HG02943 (cell line): Measurements from ENCODE around the gene HAUS5.
"Not testable (repeated sequence)": the region's sequence is repeated elsewhere in the genome, so short reads cannot be mapped to it uniquely, and the experiment has no call there.

Source experiments
- ATAC-seq: cut with Tn5 transposase; IDR thresholded peaks from one replicate; pipeline ENCODE4 v1.9.1; 2021; ENCODE audit warnings: mild to moderate bottlenecking, low read depth, moderate library complexity; ENCODE audit not compliant: unreplicated experiment

The HAUS5 gene, protein sequence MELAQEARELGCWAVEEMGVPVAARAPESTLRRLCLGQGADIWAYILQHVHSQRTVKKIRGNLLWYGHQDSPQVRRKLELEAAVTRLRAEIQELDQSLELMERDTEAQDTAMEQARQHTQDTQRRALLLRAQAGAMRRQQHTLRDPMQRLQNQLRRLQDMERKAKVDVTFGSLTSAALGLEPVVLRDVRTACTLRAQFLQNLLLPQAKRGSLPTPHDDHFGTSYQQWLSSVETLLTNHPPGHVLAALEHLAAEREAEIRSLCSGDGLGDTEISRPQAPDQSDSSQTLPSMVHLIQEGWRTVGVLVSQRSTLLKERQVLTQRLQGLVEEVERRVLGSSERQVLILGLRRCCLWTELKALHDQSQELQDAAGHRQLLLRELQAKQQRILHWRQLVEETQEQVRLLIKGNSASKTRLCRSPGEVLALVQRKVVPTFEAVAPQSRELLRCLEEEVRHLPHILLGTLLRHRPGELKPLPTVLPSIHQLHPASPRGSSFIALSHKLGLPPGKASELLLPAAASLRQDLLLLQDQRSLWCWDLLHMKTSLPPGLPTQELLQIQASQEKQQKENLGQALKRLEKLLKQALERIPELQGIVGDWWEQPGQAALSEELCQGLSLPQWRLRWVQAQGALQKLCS

DNA sequence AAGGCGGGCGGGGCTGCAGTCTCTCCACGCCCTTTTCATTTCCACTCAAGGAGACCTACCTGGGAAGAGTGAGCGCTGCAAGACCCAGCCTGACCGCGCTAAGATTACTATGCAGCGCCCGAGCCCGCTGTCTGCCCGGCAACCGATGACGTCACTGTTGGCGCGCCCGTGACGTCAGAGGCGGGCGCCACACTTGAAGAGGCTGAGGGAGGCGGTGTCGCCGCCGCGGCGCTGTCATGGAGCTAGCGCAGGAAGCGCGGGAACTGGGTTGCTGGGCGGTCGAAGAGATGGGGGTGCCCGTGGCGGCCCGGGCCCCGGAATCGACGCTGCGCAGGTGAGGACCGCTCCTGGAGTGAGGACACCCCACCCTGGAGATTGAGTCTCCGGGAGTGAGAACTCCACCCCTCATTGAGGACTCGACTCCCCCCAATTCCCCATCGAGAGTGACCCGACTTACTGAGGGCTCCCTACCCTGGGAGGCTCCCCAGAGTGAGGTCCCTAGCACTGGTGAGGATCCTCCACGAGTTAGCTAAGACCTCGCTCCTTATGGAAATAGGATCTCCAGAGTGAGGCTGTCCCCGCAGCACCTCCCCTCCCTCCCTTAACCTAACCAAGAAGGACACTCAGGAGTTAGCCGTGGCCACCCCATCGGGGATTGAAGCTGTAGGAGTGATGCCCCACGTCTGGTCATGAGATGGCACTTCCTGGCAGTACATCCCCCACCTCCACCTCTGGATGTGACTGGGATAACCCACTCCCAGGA lies at the start of gene HAUS5:
HAUS5 (plus strand) TSS at position 177 of the 763 bp plus-strand sequence; CDS start at position 237, 60 bp downstream.
- peak; percentile 73 for ATAC-seq

DNA sequence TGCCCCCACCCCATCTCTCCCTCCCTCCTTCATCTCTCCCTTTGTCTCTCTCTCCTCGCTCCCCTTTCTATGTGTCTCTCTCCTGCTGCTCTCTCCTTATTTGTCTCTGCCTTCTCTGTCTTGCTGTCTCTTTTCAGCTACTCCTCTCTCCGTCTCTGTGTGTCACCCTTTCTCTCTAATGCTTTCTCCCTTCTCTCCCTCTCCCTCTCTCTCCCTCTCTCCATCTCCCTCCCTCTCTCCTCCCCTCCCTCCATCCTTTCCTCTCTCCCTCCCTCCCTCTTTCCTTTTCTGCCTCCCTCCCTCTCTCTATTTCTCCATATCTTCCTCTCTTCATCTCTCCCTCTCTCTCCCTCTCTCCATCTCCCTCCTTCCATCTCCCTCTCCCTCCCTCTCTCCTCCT lies 49.8 kb upstream of the HAUS5 start:
- ATAC-seq = no peak

DNA sequence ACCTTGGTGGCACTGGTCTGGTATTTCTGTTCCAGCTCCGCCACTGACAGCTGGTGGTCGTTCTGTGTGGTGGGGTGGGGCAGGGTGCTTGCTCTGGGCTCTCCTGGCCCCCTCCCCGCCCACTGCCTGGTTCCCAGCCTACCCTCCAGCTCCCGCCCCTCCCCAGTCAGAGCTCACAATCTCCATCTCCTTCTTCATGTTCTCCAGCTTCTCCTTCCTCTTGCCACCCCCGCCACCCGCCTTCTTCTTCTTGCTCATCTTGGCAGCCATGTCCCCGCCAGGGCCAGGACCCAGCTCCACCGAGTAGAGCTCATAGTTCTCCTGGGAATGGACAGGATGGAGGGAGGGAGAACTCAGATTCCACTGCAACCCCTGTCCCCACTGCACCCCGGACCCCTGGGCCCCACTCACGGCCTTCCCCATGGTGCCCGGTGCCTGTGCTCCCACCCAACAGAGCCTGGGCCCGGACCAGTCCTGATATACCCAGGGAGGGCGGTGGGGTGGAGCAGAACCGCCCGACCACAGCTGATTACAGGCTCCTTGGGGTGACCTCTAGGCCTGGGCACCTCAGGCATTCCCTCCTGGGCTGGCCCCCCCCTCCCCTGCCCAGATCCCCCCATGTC lies 49.2 kb upstream of the HAUS5 start, which contains the start of gene ATP4A:
ATP4A (minus strand) TSS at position 452 of the 623 bp plus-strand sequence; CDS start at position 423, 29 bp downstream.
- ATAC-seq = no peak

DNA sequence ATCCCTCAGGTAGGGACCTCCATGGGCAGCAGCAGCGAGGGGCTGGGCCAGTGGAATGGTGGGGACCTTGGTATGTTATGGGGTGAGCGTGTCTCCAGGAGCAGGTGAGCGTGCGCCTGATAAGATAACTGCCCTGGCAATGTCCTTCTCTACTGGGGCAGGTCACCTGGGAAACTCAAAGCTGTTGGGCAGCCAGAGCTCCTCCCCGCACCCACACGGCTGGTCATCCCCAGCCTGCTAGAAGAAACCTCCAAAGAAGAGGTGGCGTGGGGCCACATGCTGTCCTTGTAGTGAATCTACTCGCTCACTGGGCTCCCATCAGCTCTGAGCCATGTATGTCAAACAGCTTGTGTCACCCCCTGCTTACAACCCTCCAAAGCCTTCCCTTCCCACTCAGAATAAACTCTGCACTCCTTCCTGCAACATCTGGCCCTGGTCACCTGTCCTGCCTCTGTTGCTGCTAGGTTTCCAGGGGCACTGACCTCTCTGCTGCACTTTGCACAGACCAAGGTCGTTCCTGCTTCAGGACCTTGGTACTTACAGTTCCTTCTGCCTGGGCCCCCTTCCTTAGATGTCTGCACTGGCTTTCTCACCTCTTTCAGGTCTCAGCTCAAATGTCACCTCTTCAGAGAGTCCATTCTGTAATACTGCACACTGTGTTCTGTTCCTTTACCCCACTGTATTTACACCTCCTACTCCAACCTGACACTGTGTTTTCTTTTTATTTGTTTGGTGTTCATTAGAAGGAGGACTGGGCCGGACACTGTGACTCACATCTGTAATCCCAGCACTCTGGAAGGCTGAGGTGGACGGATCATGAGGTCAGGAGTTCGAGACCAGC lies 47.3 kb upstream of the HAUS5 start:
- ATAC-seq = no peak

DNA sequence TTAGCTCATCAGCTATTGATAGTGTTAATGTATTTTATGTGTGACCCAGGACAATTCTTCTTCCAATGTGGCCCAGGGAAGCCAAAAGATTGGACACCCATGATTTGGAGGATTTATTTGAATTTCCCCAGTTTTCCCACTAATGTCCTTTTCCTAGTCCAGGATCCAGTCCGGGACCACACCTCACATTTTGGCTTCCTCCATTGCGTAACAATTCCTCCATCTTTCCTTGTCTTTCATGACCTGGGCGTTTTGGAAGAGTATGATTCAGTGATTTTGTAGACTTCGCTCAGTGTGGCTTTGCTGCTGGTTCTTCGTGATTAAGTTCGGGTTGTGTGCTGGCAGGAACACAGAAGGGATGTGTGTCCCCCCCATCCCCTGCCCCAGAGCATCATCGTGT lies 45.8 kb upstream of the HAUS5 start:
- no peak for ATAC-seq

DNA sequence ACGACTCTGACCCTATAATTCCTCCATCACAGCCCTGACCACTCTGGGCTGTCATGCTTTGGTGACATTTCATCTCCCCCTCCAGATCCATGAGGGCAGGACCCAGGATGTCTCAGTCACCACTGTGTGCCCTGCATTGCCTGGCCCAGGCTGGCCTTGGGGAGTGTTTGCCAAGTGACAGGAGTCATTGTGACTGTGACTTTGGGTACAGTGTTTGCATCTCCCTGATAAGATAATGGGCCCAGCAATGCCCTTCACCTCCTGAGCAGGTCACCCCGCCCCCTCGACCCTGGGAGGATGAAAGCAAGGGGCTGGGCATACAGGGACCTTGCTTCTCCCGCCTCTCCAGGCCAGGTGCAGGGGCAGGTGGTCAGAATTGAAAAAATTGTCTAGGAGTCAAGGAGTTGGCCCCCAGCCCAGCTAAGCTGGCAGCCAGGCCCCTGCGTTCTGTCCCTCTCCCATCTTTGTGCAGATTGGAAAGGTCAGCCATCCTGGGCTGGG lies 43.2 kb upstream of the HAUS5 start:
- ATAC-seq = no peak

DNA sequence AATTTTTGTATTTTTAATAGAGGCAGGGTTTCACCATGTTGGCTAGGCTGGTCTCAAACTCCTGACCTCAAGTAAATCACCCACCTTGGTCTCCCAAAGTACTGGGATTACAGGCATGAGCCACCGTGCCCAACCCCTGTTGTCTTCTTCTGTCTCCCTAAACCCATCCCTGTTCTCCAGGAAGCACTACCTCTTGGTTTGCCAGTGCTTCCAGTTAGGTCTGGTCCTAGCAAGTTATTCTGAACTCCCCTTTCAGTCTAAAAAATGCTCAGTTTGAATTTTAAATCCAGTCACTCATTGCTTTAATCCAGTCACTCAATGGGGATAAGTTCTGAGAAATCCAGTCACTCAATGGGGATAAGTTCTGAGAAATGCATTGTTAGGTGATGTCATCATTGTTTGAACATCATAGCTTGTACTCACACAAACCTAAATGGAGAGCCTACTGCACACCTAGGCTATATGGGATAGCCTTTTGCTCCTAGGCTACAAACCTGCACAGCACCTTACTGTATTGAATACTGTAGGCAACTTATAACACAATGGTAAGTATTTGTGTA lies 41.0 kb upstream of the HAUS5 start:
- no peak for ATAC-seq

DNA sequence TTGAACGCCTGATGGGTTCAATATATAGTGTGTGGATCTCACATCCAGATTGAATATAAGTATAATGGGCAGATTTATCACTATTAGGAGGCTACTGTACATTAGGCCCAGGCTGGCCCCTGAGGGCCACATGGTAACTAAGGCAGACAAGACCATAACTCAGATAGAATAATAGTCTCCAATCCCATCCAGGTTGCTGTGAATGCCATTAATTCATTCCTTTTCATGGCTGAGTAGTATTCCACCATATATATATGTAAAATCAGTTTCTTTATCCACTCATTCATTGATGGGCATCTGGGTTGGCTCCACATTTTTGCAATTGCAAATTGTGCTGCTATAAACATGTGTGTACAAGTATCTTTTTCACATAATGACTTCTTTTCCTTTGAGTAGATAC lies 34.6 kb upstream of the HAUS5 start:
- ATAC-seq = no peak

DNA sequence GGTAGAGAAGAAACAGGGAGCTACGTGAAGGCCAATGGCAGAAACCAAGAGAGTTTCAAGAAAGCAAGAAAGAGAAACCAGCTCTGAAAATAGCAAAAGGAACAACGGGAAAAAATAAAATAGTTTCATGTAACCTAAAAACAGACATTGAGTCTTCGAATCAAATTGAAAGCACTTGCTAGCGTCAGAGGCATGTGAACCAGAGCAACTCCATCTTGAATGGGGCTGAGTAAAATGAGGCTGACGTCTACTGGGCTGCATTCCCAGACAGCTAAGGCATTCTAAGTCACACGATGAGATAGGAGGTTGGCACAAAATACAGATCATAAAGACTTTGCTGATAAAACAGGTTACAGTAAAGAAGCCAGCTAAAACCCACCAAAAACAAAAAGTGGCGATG lies 33.8 kb upstream of the HAUS5 start:
- ATAC-seq = no peak

DNA sequence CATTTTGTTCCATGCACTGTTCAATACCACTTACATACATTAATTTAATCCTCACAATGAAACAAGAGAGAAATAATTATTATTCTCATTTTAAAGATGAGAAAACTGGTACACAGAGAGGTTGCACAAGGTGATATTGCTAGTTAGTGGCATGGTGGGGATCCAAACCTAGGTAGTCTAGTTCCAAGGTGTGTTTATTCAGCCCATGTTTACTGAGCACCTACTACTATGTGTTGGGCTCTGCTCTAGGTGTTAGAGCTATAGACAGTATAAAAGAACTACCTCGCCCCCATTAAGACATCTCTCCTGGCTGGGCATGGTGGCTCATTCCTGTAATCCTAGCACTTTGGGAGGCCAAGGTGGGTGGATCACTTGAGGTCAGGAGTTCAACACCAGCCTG lies 29.8 kb upstream of the HAUS5 start:
- no peak for ATAC-seq

DNA sequence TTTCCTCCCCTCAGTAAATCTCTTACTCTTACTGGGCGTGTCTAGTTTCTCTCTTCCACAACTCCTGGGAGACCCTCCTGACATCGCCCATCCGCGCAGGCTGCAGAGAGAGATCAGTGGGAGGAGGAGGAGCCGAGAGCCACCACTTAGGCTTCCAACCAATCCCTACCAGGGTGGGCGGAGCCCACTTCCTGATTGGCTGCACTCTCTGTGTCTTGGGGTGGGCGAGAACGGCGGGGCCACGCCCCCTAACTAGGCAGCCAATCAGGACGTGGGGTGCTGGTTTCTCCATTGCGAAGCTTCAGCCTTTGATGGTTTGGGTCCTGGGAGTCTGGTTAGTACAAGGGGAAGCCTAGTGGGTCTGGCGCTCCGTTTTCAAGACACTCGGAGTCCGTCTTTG lies 26.7 kb upstream of the HAUS5 start, which contains the start of gene PMIS2:
PMIS2 (plus strand) TSS at position 326 of the 400 bp plus-strand sequence. CDS start 87 bp downstream, outside the sequence.
- no peak for ATAC-seq

DNA sequence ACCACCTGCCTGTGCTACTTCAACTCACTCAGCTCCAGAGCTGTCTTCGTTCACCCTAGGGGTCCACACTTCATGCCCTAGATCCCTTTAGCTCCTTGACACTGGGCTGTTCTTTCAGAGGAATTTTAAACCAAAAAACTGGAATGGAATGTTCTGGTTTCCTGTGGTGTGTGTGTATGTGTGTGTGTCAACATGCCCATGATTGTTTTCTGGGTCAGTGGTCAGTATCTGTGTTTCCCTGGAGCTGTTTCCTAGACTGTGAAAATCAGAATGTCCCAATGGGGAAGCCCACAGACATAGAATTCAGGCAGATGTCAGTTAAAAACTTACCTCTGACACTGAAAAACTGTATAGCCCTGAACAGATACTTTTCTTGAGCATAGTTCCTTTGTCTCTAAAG lies 25.2 kb upstream of the HAUS5 start:
- no peak for ATAC-seq

DNA sequence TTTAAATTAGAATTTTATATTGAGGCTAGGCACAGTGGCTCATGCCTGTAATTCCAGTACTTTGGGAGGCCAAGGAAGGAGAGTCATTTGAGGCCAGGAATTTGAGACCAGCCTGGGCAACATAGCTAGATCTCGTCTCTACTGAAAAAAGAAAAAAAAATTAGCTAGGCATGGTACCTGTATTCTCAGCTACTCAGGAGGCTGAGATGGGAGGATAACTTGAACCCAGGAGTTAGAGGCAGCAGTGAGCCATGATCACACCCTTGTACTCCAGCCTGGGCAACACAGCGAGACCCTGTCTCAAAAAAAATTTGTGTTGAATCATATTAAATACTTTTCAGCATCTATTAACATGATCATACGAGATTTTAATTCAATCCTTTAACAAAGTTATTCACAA lies 21.7 kb upstream of the HAUS5 start:
- ATAC-seq = no peak

DNA sequence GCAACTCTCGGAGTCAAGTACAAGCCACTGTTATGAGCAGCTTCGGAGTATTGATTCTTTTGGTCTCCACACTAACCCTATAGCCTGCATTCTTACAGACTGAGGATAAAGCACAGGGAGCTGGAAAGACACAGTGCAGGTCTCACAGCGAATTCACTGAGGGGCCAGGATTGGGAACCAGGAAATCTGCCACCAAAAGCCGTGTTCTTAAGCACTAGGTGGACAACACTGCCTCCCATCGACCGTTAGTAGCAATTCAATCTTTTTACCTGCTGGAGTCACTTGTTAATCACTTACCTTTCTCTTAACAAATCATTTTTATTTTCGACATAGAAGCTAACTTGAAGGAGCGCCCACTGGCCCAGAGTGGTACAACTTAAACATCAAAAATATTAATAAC lies 20.3 kb upstream of the HAUS5 start:
- no peak for ATAC-seq

DNA sequence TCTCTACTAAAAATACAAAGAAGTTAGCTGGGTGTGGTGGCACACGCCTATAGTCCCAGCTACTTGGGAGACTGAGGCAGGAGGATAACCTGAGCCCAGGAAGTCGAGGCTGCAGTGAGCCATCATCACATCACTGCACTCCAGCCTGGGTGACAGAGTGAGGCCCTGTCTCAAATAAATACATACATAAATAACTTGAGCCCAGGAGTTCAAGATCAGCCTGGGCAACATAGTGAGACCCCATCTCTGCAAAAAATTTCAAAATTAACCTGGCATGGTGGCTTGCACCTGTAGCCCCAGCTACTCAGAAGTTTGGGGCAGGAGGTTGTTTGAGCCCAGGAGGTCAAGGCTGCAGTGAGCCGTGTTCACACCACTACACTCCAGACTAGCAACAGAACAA lies 17.5 kb upstream of the HAUS5 start:
- ATAC-seq = not testable (repeated sequence)

DNA sequence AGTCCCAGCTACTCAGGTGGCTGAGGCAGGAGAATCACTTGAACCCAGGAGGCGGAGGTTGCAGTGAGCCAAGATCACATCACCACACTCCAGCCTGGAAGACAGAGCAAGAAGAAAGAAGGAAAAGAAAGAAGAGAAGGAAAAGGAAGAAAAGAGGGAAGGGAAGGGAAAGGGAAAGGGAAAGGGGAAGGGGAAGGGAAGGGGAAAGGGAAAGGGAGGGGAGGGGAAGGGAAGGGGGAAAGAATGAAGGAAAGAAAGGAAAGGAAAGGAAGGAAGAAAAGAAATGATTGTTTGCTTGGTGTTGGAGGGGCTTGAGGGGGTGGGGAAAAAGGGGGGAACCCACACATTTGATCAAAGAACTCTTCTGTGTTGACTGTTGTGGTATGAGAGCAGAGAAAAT lies 16.6 kb upstream of the HAUS5 start:
- no peak for ATAC-seq

DNA sequence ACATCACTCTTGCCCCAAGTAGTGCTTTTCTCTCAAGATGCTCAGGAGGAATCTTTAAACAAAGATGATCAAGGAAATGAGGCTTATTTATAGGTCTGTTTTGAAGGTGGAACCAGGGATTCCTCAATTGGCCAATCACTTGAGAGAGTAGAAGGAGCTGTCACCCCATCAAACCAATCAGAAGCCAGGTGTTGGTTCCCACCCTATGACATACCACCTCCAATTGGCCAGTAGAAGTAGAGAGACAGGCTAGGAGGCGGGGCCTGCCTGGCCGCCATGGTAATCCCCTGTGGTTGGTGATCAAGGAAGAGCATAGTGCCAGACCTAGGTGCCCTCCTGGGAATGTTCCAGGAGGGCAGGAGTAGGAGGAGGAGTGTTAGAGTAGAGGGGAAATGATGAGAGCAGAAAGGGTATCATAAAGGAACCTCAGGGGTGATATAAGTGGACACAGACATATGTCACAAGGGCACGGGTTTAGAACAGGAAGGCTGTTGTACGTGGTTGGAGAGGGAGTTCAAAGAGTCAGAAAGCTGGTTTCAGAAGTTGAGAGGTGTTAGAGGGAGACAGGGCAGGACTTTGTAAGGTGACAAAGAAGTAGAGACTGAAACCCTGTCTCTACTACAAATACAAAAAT lies 16.1 kb upstream of the HAUS5 start:
- no peak for ATAC-seq

DNA sequence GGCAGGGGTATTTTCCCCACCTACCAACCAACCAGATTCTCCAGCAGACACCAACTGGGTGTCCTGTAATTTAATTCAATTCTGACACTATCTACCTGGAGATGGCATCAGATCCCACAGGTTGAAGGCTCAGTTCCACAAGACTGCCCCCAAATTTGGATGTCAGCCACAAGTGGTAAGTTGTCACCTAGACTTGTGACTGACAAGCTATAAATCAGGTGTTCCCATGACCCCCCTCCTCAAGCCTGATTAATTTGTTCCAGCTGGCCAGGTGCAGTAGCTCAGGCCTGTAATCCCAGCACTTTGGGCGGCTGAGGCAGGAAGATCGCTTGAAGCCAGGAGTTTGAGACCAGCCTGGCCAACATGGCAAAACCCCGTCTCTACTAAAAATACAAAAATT lies 10.6 kb upstream of the HAUS5 start:
- no peak for ATAC-seq

DNA sequence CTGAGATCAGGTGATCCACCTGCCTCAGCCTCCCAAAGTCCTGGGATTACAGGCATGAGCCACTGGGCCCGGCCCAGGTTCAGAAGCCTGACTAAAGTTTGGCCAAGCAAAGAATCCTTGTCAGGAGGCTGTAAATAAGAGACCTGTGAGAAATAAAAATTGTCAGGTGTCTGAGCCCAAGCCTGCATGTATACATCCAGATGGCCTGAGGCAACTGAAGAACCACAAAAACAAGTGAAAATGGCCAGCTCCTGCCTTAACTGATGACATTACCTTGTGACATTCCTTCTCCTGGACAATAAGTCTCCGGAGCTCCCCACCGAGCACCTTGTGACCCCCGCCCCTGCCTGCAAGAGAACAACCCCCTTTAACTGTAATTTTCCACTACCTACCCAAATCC lies 8.1 kb upstream of the HAUS5 start:
- not testable (repeated sequence) for ATAC-seq
